HCT116 (cell line): ENCODE data around the gene MBOAT1. TPM values are rescaled to one million over a fixed set of nuclear protein-coding genes. Genes with fewer than 3 reads are reported as not detected.

ENCODE experiments used
- ATAC-seq: fragments of 200-7000 bp; cut with Tn5 transposase; 2 replicates; pipeline ENCODE4 v1.9.1; 2020; ENCODE audit warnings: mild to moderate bottlenecking, moderate library complexity
- BruUV-seq: library from RNA; stranded (reverse); fragments of 400-500 nt; replicated peaks from 2 replicates; lab custom pipeline; 2021; lab: Mats Ljungman, UMichigan
- CTCF ChIA-PET: fragments of 300-600 bp; sonication (Branson Sonifier 250); formaldehyde crosslinking; loops from one replicate; lab custom pipeline; 2021; ENCODE audit warnings: antibody characterized with exemption; lab: Charles Lee
- POLR2A ChIA-PET: fragments of 300-600, 350-600 bp; sonication (Branson Sonifier 250); formaldehyde crosslinking; loops from one replicate; lab custom pipeline; 2021; ENCODE audit warnings: antibody characterized with exemption; lab: Charles Lee
- RAD21 ChIA-PET, 2 experiments: fragments of 300-600 bp; sonication (Branson Sonifier 250); formaldehyde crosslinking; loops; one replicate each; lab custom pipeline; 2023; ENCODE audit warnings: low total read pairs in 2 of 2; ENCODE audit not compliant: uncharacterized antibody in 2 of 2, unreplicated experiment in 2 of 2, low non-redundant PET in 1 of 2; lab: Charles Lee
- DNase-seq: peaks from one replicate; pipeline ENCODE4 v3.0.0-alpha.2; 2010; ENCODE audit warnings: low read depth, low spot score
- H2AFZ ChIP-seq: fragments of 200-600 bp; shearing (Covaris generic), sonication (generic); 2 replicates; pipeline ENCODE4 v1.6.1; 2017; ENCODE audit warnings: low read depth, mixed run types, mixed read lengths, antibody characterized with exemption, low read length; ENCODE audit not compliant: poor library complexity, severe bottlenecking
- H3K27ac ChIP-seq: 2 replicates; pipeline ENCODE4 v1.5.1; 2012; ENCODE audit warnings: low read depth, low read length
- H3K27me3 ChIP-seq: fragments of 200-600 bp; sonication (generic); 2 replicates; pipeline ENCODE4 v1.6.1; 2016; ENCODE audit warnings: mixed run types, low read length, mixed read lengths; ENCODE audit not compliant: insufficient read depth
- H3K36me3 ChIP-seq, 2 experiments: fragments of 200-500 bp in 1 of 2; fragments of 200-600 bp in 1 of 2; sonication (Bioruptor generic) in 1 of 2; sonication (generic) in 1 of 2; 2 replicates each; pipeline versions ENCODE4 v1.5.1 to v1.6.1; 2014 to 2016; ENCODE audit warnings: low read length in 2 of 2, inconsistent platforms in 1 of 2, mixed read lengths in 1 of 2, mixed run types in 1 of 2; ENCODE audit not compliant: insufficient read depth in 2 of 2, control insufficient read depth in 1 of 2
- H3K4me1 ChIP-seq, 2 experiments: fragments of 200-600 bp in 1 of 2; sonication (generic) in 1 of 2; 2 replicates each; pipeline versions ENCODE4 v1.5.1 to v1.6.1; 2012 to 2017; ENCODE audit warnings: low read length in 2 of 2, inconsistent platforms in 1 of 2, mild to moderate bottlenecking in 1 of 2, mixed read lengths in 1 of 2, mixed run types in 1 of 2, moderate library complexity in 1 of 2; ENCODE audit not compliant: insufficient read depth in 2 of 2, control insufficient read depth in 1 of 2
- H3K4me2 ChIP-seq: fragments of 200-600 bp; sonication (generic); 2 replicates; pipeline ENCODE4 v1.6.1; 2017; ENCODE audit warnings: mixed run types, low read length, mixed read lengths
- H3K4me3 ChIP-seq, 2 experiments: fragments of 200-600 bp in 1 of 2; sonication (generic) in 1 of 2; replicated peaks in 1 of 2; 2 replicates each; pipeline ENCODE4 v1.5.1; 2011 to 2016; ENCODE audit warnings: low read length in 2 of 2, control low read depth in 1 of 2, low read depth in 1 of 2, mild to moderate bottlenecking in 1 of 2, mixed read lengths in 1 of 2, mixed run types in 1 of 2
- H3K79me2 ChIP-seq: fragments of 200-600 bp; sonication (generic); 2 replicates; pipeline ENCODE4 v1.6.1; 2017; ENCODE audit warnings: mild to moderate bottlenecking, mixed run types, low read length, moderate library complexity, mixed read lengths; ENCODE audit not compliant: insufficient read depth
- H3K9ac ChIP-seq: fragments of 200-600 bp; sonication (generic); 2 replicates; pipeline ENCODE4 v1.6.1; 2016; ENCODE audit warnings: low read length, mixed read lengths
- H3K9me2 ChIP-seq: fragments of 200-600 bp; sonication (generic), shearing (Covaris generic); 2 replicates; pipeline ENCODE4 v1.6.1; 2017; ENCODE audit warnings: mixed run types, mild to moderate bottlenecking, moderate library complexity; ENCODE audit not compliant: insufficient read depth
- H3K9me3 ChIP-seq, 2 experiments: fragments of 200-500 bp in 1 of 2; fragments of 200-600 bp in 1 of 2; sonication (Bioruptor generic) in 1 of 2; sonication (generic) in 1 of 2; 2 replicates each; pipeline ENCODE4 v1.6.1; 2014 to 2017; ENCODE audit warnings: low read length in 2 of 2, mixed read lengths in 2 of 2, inconsistent platforms in 1 of 2, low read depth in 1 of 2, mild to moderate bottlenecking in 1 of 2, mixed run types in 1 of 2, moderate library complexity in 1 of 2; ENCODE audit not compliant: control insufficient read depth in 1 of 2, insufficient read depth in 1 of 2
- H4K20me1 ChIP-seq: fragments of 200-600 bp; sonication (generic), shearing (Covaris generic); 2 replicates; pipeline ENCODE4 v1.6.1; 2017; ENCODE audit warnings: mixed run types, mild to moderate bottlenecking, moderate library complexity; ENCODE audit not compliant: insufficient read depth
- CBX3 ChIP-seq: IDR thresholded peaks from 2 replicates; pipeline ENCODE4 v1.6.1; 2012; ENCODE audit warnings: low read depth
- CEBPB ChIP-seq: IDR thresholded peaks from 2 replicates; pipeline ENCODE4 v1.6.1; 2012; ENCODE audit warnings: low read depth
- CTCF ChIP-seq, 3 experiments: fragments of 200-600 bp in 1 of 3; sonication (generic) in 1 of 3; IDR thresholded peaks in 2 of 3; conservative IDR thresholded peaks in 1 of 3; 2 replicates each; pipeline ENCODE4 v1.5.1; 2012 to 2017; ENCODE audit warnings: low read depth in 2 of 3, low read length in 2 of 3, antibody characterized with exemption in 1 of 3, borderline replicate concordance in 1 of 3, control low read depth in 1 of 3, mild to moderate bottlenecking in 1 of 3, mixed read lengths in 1 of 3, mixed run types in 1 of 3, moderate library complexity in 1 of 3; ENCODE audit not compliant: insufficient read depth in 1 of 3
- EGR1 ChIP-seq: IDR thresholded peaks from 2 replicates; pipeline ENCODE4 v1.6.1; 2012; ENCODE audit warnings: low read depth
- EZH2 ChIP-seq: fragments of 200-600 bp; sonication (generic); IDR thresholded peaks from 2 replicates; pipeline ENCODE4 v1.6.1; 2017; ENCODE audit warnings: antibody characterized with exemption, mixed run types
- FOSL1 ChIP-seq: IDR thresholded peaks from 2 replicates; pipeline ENCODE4 v1.6.1; 2012; ENCODE audit warnings: low read depth
- JUND ChIP-seq: IDR thresholded peaks from 2 replicates; pipeline ENCODE4 v1.6.1; 2012
- MAX ChIP-seq: IDR thresholded peaks from 2 replicates; pipeline ENCODE4 v1.6.1; 2012
- POLR2A ChIP-seq: IDR thresholded peaks from 2 replicates; pipeline ENCODE4 v1.7.0; 2011; ENCODE audit warnings: borderline replicate concordance; ENCODE audit not compliant: insufficient read depth, insufficient read length; ENCODE audit errors: extremely low read depth
- RAD21 ChIP-seq: IDR thresholded peaks from 2 replicates; pipeline ENCODE4 v1.6.1; 2012; ENCODE audit warnings: low read depth, mild to moderate bottlenecking
- REST ChIP-seq: IDR thresholded peaks from 2 replicates; pipeline ENCODE4 v1.6.1; 2012; ENCODE audit warnings: low read depth
- SIN3A ChIP-seq: IDR thresholded peaks from 2 replicates; pipeline ENCODE4 v1.6.1; 2012; ENCODE audit warnings: low read depth
- SP1 ChIP-seq: IDR thresholded peaks from 2 replicates; pipeline ENCODE4 v1.6.1; 2012; ENCODE audit warnings: low read depth
- SRF ChIP-seq: IDR thresholded peaks from 2 replicates; pipeline ENCODE4 v1.6.1; 2012; ENCODE audit warnings: low read depth
- TCF7L2 ChIP-seq: IDR thresholded peaks from 2 replicates; pipeline ENCODE4 v1.7.0; 2011; ENCODE audit warnings: borderline replicate concordance, inconsistent platforms; ENCODE audit not compliant: insufficient read depth, insufficient read length; ENCODE audit errors: extremely low read depth
- YY1 ChIP-seq: IDR thresholded peaks from 2 replicates; pipeline ENCODE4 v1.6.1; 2011; ENCODE audit warnings: low read length, low read depth, moderate library complexity, mild to moderate bottlenecking; ENCODE audit not compliant: insufficient replicate concordance; ENCODE audit errors: extremely low read depth
- intact Hi-C: fragments of 100-400 bp; cut with micrococcal nuclease; formaldehyde crosslinking; loops from 2 replicates; pipeline ENCODE4 v1.10.0; 2022
- total RNA-seq: library from RNA; stranded (reverse); gene quantifications from one replicate; pipeline ENCODE4 v1.2.1, GENCODE V29; 2021; ENCODE audit not compliant: unreplicated experiment
- TF ChIP-seq, protein P1 (sequence below): IDR thresholded peaks from 2 replicates; pipeline ENCODE4 v1.6.1; 2012

The MBOAT1 gene
- total RNA-seq, 1 experiment from 2014 or later, result 11.7 TPM

- no peak for TF ChIP-seq CTCF (IDR thresholded peaks at IDR 0.05 in 2 of 3, conservative IDR thresholded peaks at IDR 0.05 in 1 of 3; ENCODE audit: borderline replicate concordance in 1 of 3, insufficient read depth in 1 of 3, low read depth in 2 of 3, low read length in 2 of 3)
- TF ChIP-seq CEBPB, result no peak
- TF ChIP-seq EGR1, result no peak
- no peak for TF ChIP-seq SIN3A
- no peak for TF ChIP-seq YY1
- no peak for TF ChIP-seq SP1
- TF ChIP-seq, protein P1, sequence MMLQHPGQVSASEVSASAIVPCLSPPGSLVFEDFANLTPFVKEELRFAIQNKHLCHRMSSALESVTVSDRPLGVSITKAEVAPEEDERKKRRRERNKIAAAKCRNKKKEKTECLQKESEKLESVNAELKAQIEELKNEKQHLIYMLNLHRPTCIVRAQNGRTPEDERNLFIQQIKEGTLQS, result no peak
- no peak for TF ChIP-seq POLR2A
These were observed 33.9 kb downstream of the MBOAT1 start (continued) for GRCh38 chr6:20178327-20178726.

DNA sequence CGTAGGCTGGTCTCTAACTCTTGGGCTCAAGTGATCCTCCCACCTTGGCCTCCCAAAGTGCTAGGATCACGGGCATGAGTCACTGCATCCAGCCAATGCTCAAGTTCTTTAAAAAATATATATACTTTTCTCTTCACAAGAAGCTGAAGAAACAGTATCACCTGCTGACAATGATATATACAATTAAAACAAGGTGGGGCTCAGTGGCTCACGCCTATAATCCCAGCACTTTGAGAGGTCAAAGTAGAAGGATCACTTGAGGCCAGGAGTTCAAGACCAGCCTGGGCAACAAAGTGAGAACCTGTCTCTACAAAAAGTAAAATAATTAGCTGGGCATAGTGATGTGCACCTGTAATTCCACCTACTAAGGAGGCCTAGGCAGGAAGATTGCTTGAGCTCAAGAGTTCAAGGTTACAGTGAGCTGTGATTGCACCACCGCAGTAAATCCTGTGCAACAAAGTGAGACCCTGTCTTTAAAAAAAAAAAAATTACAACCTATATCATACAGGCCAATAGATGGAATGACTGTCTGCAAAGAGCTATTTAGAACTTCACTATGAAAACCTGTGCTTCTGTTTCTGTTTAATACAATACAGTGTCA, 36.4 kb downstream of the MBOAT1 start:
- H3K9me2 ChIP-seq, result no peaks in the 10 kb centered on the region
- H3K9ac ChIP-seq, result no peak overlapping the region
- ChIA-PET RAD21 (no interaction called here), CTCF (interaction anchor here (0.9 kb wide), 1 partner anchor 26 kb away, joined by 3 read pairs; no protein-coding TSS in a partner anchor), POLR2A (interaction anchor here (1.0 kb wide), 1 partner anchor 11 kb away, joined by 3 read pairs; no protein-coding TSS in a partner anchor)
- no peaks in the 10 kb centered on the region for H3K36me3 ChIP-seq
- ATAC-seq (no peak), DNase-seq (no peak)
- no TSS peak for BruUV-seq
- no peaks in the 10 kb centered on the region for H3K27me3 ChIP-seq
- H3K9me3 ChIP-seq, result no peaks in the 10 kb centered on the region
- no peak overlapping the region for H3K4me3 ChIP-seq
- no peak overlapping the region for H3K27ac ChIP-seq
- no peak overlapping the region for H3K4me2 ChIP-seq
- TF ChIP-seq SRF (no peak), MAX (no peak), FOSL1 (no peak), RAD21 (no peak), CBX3 (no peak), SIN3A (no peak), REST (no peak), EZH2 (no peak), JUND (no peak), TCF7L2 (no peak), CEBPB (no peak), YY1 (no peak)
- TF ChIP-seq, protein P1, result no peak
- H3K4me1 ChIP-seq, result no peaks in the 10 kb centered on the region
- H3K79me2 ChIP-seq, result no peaks in the 10 kb centered on the region
- intact Hi-C loops, result no loop called here
- no peaks in the 10 kb centered on the region for H4K20me1 ChIP-seq
- no peak overlapping the region for H2AFZ ChIP-seq
